ENCODE data around the gene MTHFD1.

DNA sequence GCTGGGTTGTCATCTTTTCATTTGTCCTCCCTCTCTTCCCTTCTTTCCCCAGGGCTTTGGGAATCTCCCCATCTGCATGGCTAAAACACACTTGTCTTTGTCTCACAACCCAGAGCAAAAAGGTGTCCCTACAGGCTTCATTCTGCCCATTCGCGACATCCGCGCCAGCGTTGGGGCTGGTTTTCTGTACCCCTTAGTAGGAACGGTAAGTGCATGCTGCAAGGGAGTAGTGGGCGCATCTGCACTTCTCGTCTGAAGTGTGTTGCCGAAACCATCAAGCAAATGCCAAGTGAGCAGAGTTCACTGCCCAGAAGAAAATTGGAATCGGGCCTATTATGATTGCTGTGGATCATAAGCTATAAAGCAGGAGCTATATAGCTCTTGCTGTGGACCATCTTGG, 66.5 kb downstream of the MTHFD1 start:
- no peak for TF ChIP-seq POLR2A (IDR thresholded peaks at IDR 0.05; ENCODE audit: low read depth, low read length)
- no peak for TF ChIP-seq TAF1 (IDR thresholded peaks at IDR 0.05; ENCODE audit: borderline replicate concordance, low read depth, low read length)

All from GM12892 (cell line).